Measurements from ENCODE around the gene NT5DC4.

The NT5DC4 gene

DNA sequence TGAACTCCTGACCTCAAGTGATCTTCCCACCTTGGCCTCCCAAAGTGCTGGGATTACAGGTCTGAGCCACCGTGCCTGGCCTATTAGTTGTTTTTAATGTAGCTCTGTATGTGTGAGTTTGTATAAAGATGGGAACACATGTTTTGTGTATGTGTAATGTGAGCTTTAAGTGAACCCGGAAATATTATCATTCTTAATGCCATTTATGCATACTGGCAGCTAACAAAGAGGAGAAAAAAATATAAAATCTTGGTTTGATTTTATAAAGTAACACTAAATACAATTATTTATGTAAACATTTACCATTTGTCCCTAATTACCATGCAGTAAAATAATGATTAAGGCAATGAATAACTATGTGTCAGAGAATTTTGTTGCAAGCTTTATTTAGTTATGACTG is 52.7 kb downstream of the NT5DC4 start:
- no peak for DNase-seq (ENCODE audit: low read depth)
- no peak overlapping the region for H3K4me3 ChIP-seq (replicated peaks; ENCODE audit: low read depth, low read length)
- TF ChIP-seq CTCF (IDR thresholded peaks at IDR 0.05; ENCODE audit: low read length, missing control alignments) = no peak

- DNase-seq (ENCODE audit: low read depth) = no peak
- TF ChIP-seq CTCF (IDR thresholded peaks at IDR 0.05; ENCODE audit: low read length, missing control alignments) = no peak
- no peak overlapping the region for H3K4me3 ChIP-seq (replicated peaks; ENCODE audit: low read depth, low read length)
Measured at GRCh38 chr2:112774536-112775285, 53.9 kb downstream of the NT5DC4 start.

DNA sequence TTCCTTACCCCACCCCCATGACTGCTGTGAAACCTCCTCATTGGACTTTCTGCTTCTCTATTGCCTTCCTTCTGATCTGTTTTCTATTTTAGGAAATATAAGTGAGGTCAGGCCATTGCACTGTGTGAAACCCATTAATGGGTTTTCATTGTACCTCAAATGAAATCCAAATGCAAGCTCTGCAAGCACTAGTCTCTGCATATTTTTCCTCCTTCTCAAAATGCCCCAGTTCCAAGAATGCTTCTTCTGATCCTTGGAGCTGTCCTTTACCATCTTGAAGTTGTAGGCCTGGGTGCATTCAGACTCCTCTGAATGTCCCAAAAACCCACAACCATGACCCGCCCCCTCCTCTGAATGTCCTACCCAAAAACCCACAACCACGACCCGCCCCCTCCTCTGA is 55.3 kb downstream of the NT5DC4 start:
- TF ChIP-seq CTCF (IDR thresholded peaks at IDR 0.05; ENCODE audit: low read length, missing control alignments) = no peak
- H3K4me3 ChIP-seq (replicated peaks; ENCODE audit: low read depth, low read length) = no peak overlapping the region
- no peak for DNase-seq (ENCODE audit: low read depth)

DNA sequence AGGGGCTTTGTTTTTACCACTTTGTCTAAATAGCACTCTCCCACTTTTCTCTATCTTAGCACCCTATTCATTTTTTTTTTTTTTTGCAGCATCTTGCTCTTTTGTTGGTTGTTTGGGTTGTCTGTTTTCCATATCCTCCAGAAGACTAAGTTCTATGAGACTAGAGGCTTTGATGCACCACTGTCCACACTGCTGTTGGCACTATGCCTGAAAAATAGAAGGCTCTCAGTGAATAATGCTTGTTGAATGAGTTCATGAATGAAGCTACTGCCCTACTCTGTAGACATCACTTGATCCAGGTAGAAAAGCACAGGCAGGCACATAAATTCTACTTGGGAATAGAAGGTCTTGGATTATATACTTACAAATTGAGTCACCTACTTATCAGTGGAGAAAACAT is 56.2 kb downstream of the NT5DC4 start:
- no peak for TF ChIP-seq CTCF (IDR thresholded peaks at IDR 0.05; ENCODE audit: low read length, missing control alignments)
- DNase-seq (ENCODE audit: low read depth) = no peak
- H3K4me3 ChIP-seq (replicated peaks; ENCODE audit: low read depth, low read length) = no peak overlapping the region

GRCh38 chr2:112779598-112779997 is 58.8 kb downstream of the NT5DC4 start:
- no peak for TF ChIP-seq CTCF (IDR thresholded peaks at IDR 0.05; ENCODE audit: low read length, missing control alignments)
- H3K4me3 ChIP-seq (replicated peaks; ENCODE audit: low read depth, low read length) = no peak overlapping the region
- DNase-seq (ENCODE audit: low read depth) = no peak

DNA sequence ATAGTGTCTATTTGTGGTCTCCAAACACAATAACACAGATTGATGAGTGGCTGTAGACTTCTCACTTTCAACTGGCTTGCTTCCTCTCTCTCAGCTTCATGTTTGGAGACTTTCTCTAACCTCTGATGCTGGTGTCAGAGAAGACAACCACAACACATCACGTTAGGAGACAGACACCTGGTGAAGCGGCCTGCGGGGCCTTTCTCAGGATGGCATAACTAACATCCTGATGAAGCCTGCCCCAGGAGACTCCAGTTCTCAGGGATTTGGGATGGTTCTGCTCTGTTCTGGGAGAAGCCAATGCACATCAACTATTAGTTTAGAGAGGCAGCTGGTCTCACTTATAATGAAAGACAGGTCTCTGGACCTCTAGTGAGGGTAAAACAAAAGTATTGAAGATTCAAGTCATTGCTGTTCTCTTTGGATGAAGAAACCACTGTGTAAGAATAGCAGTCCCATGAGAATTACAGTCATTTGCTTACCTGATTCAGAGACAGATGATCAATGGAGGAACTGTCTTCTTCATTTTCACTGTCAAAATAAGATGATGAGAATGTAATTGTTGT is 61.5 kb downstream of the NT5DC4 start:
- no peak for TF ChIP-seq CTCF (IDR thresholded peaks at IDR 0.05; ENCODE audit: low read length, missing control alignments)
- no peak overlapping the region for H3K4me3 ChIP-seq (replicated peaks; ENCODE audit: low read depth, low read length)
- no peak for DNase-seq (ENCODE audit: low read depth)
